GM10248 (cell line): ENCODE data around the gene HLA-DQB1.
A peak's percentile ranks its signal among the peaks of the same experiment; 100 is the strongest.

Source experiments
- CTCF ChIA-PET: fragments of 300-600 bp; sonication (Branson Sonifier 250); formaldehyde crosslinking; extraction: SDS; loops from one replicate; lab custom pipeline; 2021; ENCODE audit warnings: antibody characterized with exemption; lab: Yijun Ruan, JAX
- POLR2A ChIA-PET: fragments of 350-650 bp; sonication (Branson Sonifier 250); formaldehyde crosslinking; extraction: SDS; loops from one replicate; lab custom pipeline; 2020; ENCODE audit warnings: antibody characterized with exemption; lab: Yijun Ruan, JAX
- DNase-seq: peaks from one replicate; pipeline ENCODE4 v3.0.0; 2012; ENCODE audit errors: extremely low spot score
- TF ChIP-seq, protein P1 (sequence below): IDR thresholded peaks from 2 replicates; pipeline ENCODE4 v1.5.1; 2012; ENCODE audit warnings: mild to moderate bottlenecking, low read depth; ENCODE audit errors: extremely low read depth, missing control alignments, control extremely low read depth

Gene HLA-DQB1

DNA sequence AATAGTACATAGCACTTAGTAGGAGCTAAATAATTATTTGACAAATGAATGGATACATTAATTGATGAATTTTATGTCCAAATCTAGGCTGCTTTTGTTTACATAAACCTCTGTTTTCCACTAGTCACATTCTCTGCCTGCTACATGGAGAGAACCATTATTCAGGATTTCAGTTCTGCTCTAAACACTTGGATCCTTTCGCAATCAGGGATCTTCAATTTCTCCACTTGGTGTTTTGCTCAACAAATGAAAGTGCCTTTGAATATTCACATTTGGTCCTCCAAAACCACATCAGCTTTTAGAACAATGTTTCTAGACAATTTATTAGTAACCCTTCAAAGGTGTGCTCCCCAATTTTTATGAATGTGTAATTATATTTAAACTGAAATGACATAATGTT, 30.6 kb upstream of the HLA-DQB1 start:
- ChIA-PET CTCF (interaction anchor here (1.1 to 1.8 kb wide), 4 partner anchors 30 to 283 kb away, joined by 3 to 7 read pairs (median 4); partner anchors contain the start of gene HLA-DQB1), POLR2A (no interaction called here)

DNA sequence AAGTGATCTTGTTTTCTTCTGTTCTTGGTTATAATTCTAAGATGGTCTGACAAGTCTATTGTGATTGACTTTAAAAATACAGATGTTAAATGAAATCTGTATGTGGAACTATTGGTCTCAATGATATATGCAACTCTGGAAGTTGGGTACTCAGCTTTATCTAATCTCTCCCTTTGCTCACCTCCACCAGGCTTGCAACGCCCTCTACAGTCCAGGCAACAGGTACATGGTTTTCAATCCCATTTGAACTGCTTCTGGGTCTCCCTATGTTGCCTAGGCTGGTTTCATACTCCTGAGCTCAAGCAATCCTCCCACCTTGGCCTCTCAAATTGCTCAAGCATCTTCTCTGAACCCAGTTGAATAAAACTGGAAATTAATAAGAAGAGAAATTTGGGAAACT, 25.6 kb upstream of the HLA-DQB1 start:
- ChIA-PET POLR2A (interaction anchor here (0.6 kb wide), 1 partner anchor 69 kb away, joined by 3 read pairs; no protein-coding TSS in a partner anchor), CTCF (interaction anchor here (0.6 to 1.9 kb wide), 16 partner anchors 8 to 268 kb away, joined by 3 to 10 read pairs (median 4); partner anchors contain the start of genes HLA-DQA1, HLA-DQB1, HLA-DRA and HLA-DRB1)
- peak; percentile 28 for DNase-seq
- TF ChIP-seq, protein P1, sequence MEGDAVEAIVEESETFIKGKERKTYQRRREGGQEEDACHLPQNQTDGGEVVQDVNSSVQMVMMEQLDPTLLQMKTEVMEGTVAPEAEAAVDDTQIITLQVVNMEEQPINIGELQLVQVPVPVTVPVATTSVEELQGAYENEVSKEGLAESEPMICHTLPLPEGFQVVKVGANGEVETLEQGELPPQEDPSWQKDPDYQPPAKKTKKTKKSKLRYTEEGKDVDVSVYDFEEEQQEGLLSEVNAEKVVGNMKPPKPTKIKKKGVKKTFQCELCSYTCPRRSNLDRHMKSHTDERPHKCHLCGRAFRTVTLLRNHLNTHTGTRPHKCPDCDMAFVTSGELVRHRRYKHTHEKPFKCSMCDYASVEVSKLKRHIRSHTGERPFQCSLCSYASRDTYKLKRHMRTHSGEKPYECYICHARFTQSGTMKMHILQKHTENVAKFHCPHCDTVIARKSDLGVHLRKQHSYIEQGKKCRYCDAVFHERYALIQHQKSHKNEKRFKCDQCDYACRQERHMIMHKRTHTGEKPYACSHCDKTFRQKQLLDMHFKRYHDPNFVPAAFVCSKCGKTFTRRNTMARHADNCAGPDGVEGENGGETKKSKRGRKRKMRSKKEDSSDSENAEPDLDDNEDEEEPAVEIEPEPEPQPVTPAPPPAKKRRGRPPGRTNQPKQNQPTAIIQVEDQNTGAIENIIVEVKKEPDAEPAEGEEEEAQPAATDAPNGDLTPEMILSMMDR: peak; percentile 61

More for the DNA sequence above, 30.6 kb upstream of the HLA-DQB1 start:
- DNase-seq: no peak
- TF ChIP-seq, protein P1: no peak

DNA sequence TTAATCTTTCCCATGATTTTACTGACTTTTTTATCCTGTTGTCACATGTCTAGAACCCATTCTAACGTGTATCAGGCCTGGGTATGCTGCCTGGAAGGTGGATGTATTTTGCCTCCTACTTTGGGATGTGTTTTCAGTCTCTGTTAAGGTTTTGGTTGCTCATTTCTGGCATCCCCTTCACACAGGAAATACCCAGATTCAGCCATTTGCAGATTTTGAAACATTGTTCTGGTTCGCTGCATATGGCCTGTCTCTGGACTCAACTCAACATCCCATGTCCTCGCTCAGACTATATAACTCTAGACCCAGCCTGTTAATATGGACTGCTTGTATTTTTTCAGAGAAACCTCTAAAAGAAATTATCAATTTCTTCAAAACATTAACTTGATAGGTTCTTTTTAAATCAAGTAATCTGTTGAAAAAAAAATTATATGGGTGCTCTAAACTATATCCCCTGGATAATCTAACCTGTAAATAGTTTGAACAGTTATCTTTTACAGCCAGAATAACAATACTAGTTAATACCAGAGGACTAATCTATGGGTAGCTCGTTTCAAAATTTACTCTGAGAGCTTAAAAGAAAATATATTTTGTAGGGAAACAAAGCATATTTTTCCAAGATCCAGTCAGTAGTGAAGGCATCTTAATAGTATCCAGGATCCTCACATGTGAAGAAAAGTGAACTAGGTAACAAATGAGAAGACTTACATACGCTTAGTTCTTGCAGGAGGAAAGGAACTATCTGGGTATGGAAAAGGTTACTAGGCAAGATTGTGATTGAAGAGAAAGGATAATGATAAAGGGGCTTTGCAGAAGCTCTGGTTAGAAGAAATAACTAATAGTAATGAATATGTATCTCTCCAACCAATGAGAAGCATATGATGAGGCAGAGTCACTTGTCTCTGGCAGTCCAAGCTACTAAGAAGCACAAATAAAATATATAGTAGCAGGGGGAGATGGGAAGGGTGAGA, 23.4 kb upstream of the HLA-DQB1 start:
- ChIA-PET CTCF (interaction anchor here (1.5 to 1.9 kb wide), 2 partner anchors 10 to 276 kb away, joined by 3 to 7 read pairs; no protein-coding TSS in a partner anchor), POLR2A (interaction anchor here (0.6 to 1.0 kb wide), 4 partner anchors 23 to 340 kb away, joined by 3 to 5 read pairs (median 4); partner anchors contain the start of genes HLA-DQB1 and HLA-DRB1)
- TF ChIP-seq, protein P1: no peak
- DNase-seq: peak; percentile 38

DNA sequence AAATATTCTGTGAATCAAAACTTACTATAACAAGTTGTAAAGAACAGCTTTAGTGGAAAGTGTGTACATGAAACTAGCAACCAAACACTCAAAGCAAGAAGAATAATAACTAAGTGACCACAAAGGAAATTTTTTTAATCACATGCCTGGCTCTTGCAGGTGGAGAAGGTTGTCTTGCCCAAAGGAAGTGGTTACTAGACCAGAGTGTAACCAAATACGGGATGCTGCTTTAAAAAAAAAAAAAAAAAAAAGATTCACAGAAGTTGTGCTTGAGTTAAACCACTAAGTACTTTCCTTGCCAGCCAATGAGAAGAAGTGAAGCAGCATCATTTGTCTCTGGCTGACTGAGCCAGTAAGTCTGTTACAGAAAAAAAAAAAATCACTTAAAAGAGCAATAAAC, 19.1 kb upstream of the HLA-DQB1 start:
- CTCF ChIA-PET: interaction anchor here (1.0 to 1.8 kb wide), 5 partner anchors 16 to 272 kb away, joined by 3 to 5 read pairs (median 3); no protein-coding TSS in a partner anchor
- TF ChIP-seq, protein P1: no peak
- POLR2A ChIA-PET: interaction anchor here (0.6 to 1.2 kb wide), 4 partner anchors 19 to 62 kb away, joined by 3 to 9 read pairs (median 5); partner anchors contain the start of genes HLA-DQA1 and HLA-DQB1
- peak; percentile 61 for DNase-seq

DNA sequence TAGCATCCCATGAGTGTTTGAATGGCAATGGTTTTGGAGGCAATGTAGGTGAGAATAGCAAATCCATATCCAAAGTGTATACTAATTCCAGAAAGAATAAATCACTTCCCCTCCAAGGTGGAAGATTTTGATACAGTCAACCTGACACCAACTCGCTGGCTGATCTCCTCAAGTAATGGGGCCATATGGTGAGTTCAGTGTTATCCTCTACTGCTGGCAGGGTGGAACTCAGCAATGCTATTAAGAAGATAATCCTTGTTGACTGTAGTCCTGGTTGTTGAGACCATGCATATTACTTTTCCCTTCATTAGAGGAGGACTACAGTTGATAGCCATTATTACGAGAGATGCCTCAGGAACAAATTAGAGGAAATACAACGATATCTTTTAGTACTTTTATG, 17.8 kb upstream of the HLA-DQB1 start:
- CTCF ChIA-PET: no interaction called here

More for the DNA sequence above, 17.8 kb upstream of the HLA-DQB1 start:
- TF ChIP-seq, protein P1: no peak
- POLR2A ChIA-PET: no interaction called here
- DNase-seq: no peak
